ENCODE data around the gene FGF3.
"Not testable (repeated sequence)": the region's sequence is repeated elsewhere in the genome, so short reads cannot be mapped to it uniquely, and the experiment has no call there.

FGF3 gene

DNA sequence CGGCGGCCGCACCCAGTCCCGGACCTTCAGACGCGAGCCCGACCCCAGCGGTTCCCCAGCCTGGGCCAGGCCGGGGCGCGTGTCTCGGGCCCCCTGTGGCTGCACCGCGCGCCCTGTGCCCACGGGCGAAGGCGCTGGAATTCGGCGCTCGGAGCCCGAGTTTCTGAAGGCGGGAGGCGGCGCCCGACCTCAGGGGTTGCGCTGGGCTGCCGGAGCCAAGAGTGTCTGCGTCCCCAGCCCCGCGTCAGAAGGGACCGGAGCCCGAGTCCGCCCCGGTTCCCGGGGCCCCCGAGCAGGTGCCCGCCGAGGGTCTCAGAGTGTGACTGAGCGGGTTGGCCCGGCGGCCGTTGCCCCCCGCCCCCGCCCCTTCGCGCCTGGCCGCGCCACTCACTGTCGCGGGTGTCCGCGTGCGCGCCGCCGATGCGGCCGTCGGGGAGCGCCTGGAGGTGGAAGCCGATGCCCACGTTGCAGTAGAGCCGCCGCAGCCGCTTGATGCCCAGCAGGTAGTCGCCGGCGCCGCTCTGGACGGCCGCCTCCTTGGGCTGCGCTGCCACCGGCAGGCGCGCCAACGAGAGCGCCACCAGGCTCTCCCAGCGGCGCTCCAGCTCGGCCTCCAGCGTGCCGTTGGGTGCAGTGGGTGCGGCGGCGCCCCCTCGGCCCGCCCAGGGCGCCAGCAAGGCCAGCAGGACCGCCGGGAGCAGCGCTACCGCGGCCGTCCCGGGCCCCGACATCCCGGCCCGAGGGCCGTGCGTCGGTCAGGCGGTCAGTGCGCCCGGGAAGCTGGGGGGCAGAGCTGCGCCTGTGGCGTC lies 44.7 kb downstream of the FGF3 start:
- DNase-seq (ENCODE audit: low read depth) = no peak
- TF ChIP-seq, protein P1, sequence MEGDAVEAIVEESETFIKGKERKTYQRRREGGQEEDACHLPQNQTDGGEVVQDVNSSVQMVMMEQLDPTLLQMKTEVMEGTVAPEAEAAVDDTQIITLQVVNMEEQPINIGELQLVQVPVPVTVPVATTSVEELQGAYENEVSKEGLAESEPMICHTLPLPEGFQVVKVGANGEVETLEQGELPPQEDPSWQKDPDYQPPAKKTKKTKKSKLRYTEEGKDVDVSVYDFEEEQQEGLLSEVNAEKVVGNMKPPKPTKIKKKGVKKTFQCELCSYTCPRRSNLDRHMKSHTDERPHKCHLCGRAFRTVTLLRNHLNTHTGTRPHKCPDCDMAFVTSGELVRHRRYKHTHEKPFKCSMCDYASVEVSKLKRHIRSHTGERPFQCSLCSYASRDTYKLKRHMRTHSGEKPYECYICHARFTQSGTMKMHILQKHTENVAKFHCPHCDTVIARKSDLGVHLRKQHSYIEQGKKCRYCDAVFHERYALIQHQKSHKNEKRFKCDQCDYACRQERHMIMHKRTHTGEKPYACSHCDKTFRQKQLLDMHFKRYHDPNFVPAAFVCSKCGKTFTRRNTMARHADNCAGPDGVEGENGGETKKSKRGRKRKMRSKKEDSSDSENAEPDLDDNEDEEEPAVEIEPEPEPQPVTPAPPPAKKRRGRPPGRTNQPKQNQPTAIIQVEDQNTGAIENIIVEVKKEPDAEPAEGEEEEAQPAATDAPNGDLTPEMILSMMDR (IDR thresholded peaks at IDR 0.05; ENCODE audit: control insufficient read depth, extremely low read depth, insufficient read depth) = no peak
- H3K4me3 ChIP-seq (ENCODE audit: low read depth, low read length) = no peak overlapping the region

DNA sequence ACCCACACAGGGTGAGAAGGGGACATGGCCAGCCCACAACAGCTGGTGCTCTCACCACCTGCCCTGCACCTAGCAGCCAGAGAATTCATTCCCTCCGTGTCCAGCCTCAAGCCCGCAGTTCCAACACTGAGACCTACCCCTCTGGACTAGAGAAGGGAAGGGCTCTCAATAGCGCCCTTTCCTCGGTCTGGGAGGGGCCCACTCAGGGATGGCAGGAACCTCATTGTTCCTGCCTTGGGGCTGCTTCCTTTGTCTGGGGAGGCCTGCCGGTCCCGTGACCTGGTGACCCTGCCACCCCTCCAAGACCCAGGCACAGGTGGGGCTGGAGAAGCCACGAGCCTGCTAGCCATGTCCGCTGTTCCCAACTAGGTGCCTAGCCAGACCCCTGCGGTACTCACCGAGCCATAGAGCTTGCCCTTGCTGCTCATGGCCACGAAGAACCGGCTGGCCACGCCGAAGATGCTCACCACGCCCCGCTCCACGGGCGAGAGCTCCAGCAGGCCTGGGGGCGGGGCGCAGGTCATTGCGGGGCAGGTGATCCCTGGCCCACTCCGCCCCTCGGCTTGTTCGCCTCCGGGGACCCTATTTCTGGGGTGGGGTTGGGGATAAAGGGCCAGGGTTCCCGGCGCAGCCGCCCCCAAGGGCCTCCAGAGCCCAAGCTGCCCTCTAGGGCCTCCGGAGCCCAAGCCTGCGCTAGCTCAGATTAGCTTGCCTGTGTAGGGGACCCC lies 45.4 kb downstream of the FGF3 start:
- TF ChIP-seq, protein P1 (IDR thresholded peaks at IDR 0.05; ENCODE audit: control insufficient read depth, extremely low read depth, insufficient read depth) = no peak
- DNase-seq (ENCODE audit: low read depth) = no peak
- H3K4me3 ChIP-seq (ENCODE audit: low read depth, low read length) = no peak overlapping the region

DNA sequence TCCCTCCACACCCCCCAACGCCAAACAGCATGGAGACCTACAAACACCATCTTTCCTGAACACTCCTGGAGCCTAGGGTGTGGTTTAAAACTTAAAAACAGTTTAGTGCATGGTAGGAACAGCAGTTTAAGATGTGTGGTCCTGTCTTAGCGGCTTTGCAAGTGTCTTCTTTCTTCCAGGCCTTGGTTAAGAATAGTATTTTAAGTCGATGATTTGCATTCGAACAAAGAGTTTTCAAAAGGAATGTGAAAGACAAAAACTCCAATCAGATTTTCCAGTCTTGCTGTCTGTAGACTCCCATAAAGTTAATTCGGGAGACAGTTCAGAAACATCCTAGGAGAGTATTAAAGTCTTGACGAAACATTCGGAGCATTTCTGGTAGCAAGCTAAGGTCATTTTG lies 47.8 kb downstream of the FGF3 start:
- no peak for DNase-seq (ENCODE audit: low read depth)
- TF ChIP-seq, protein P1 (IDR thresholded peaks at IDR 0.05; ENCODE audit: control insufficient read depth, extremely low read depth, insufficient read depth) = no peak
- no peak overlapping the region for H3K4me3 ChIP-seq (ENCODE audit: low read depth, low read length)

DNA sequence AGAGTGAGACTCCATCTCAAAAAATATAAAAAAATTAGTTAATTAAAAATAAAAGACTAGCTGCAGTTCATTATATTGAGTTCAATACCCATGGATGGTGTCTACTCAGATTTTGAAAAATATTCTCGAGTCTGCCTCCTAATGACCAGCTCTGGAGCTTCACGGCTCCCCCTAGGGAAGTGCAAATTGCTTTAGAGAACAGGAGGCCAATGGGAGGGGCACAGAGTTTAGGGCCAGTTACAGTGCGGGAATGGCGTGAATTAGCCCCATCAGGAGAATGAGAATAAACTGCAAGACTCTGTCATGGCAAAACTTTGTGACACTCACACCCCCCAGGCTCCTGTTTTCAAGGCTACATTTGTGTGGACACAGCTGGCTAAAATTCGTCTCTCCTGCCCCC lies 48.7 kb downstream of the FGF3 start:
- TF ChIP-seq, protein P1 (IDR thresholded peaks at IDR 0.05; ENCODE audit: control insufficient read depth, extremely low read depth, insufficient read depth) = no peak
- H3K4me3 ChIP-seq (ENCODE audit: low read depth, low read length) = no peak overlapping the region
- DNase-seq (ENCODE audit: low read depth) = no peak

DNA sequence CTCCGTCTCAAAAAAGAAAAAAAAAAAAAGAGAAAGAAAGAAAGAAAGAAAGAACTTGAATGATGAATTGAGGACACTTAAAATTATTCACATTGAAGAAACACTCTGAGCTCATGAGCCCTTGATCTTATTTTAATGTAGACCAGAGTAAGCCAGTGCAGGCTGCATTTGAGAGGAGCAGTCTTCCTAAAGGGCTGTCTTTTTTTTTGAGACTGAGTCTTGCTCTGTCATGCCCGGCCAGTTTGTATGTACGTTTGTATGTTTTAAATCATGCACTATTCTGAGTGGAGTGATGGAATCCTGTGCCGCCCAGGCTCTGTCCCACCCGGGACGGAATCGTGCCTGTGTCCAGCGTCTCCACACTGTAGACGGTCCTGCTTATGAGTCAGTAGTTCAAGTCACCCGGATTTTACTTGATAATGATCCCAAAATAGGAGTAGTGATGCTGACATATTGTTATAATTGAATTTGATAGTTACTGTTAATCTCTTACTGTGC lies 53.7 kb downstream of the FGF3 start:
- H3K4me3 ChIP-seq (ENCODE audit: low read depth, low read length) = no peak overlapping the region
- TF ChIP-seq, protein P1 (IDR thresholded peaks at IDR 0.05; ENCODE audit: control insufficient read depth, extremely low read depth, insufficient read depth) = no peak
- no peak for DNase-seq (ENCODE audit: low read depth)

DNA sequence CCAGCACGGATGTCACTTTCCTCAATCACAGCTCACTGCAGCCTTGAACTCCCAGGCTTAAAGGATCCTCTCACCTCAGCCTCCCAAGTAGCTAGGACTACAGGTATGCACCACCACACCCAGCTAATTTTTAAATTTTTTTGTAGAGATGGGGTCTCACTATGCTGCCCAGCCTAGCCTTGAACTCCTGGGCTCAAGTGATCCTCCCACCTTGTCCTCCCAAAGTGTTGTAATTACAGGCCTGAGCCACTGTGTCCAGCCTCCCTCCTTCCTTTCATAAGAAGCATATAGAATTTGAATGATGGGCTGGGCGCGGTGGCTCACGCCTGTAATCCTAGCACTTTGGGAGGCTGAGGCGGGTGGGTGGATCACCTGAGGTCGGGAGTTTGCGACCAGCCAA lies 54.3 kb downstream of the FGF3 start:
- not testable (repeated sequence) for DNase-seq (ENCODE audit: low read depth); H3K4me3 ChIP-seq (ENCODE audit: low read depth, low read length)

DNA sequence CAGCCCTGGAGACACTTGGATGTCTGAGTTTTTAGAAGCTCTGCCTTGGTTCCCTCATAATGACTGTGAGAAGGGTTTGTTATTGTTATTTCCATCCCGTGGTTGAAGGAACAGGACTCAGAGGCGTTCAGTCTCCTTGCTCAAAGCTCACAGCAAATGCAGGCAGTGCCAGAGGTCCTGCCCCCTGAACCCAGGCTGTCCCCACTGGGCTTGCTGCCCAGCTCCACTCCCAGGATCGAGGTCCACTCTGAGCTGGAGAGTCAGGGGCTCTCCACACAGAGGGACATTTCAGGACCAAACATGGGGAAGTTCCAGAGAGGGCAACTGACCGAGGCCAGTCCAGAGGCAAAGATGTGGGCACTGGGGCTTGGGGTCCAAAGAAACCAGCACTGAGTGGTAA lies 58.9 kb downstream of the FGF3 start:
- DNase-seq (ENCODE audit: low read depth) = no peak
- no peak overlapping the region for H3K4me3 ChIP-seq (ENCODE audit: low read depth, low read length)
- TF ChIP-seq, protein P1 (IDR thresholded peaks at IDR 0.05; ENCODE audit: control insufficient read depth, extremely low read depth, insufficient read depth) = no peak
